Keratinocyte (primary cell): Measurements from ENCODE around the gene VCAN. TPM values are rescaled to one million over a fixed set of nuclear protein-coding genes. Genes with fewer than 3 reads are reported as not detected.

Experiments
- DNase-seq: peaks from one replicate; pipeline ENCODE4 v3.0.0-alpha.2; 2011; ENCODE audit warnings: low read depth, missing footprints, low spot score
- FAIRE-seq: peaks from 2 replicates; lab custom pipeline; 2011; peaks lifted over from hg19 to GRCh38; lab: Jason Lieb, UNC
- H2AFZ ChIP-seq: 2 replicates; pipeline ENCODE4 v1.6.0; 2012; ENCODE audit warnings: low read length, control low read depth, inconsistent platforms; ENCODE audit not compliant: control insufficient read depth
- H3K27ac ChIP-seq: 2 replicates; pipeline ENCODE4 v1.5.1; 2011; ENCODE audit warnings: low read length; ENCODE audit not compliant: control insufficient read depth, insufficient read depth
- H3K27me3 ChIP-seq: 3 replicates; pipeline ENCODE4 v1.6.0; 2011; ENCODE audit warnings: low read length; ENCODE audit not compliant: control insufficient read depth, insufficient read depth; ENCODE audit errors: extremely low read depth
- H3K36me3 ChIP-seq, 2 experiments: 2 replicates in 1 of 2; 3 replicates in 1 of 2; pipeline ENCODE4 v1.5.1; 2011; ENCODE audit warnings: low read length in 2 of 2, mild to moderate bottlenecking in 1 of 2; ENCODE audit not compliant: control insufficient read depth in 2 of 2, insufficient read depth in 2 of 2; ENCODE audit errors: extremely low read depth in 1 of 2
- H3K4me1 ChIP-seq: 3 replicates; pipeline ENCODE4 v1.5.1; 2011; ENCODE audit warnings: low read length; ENCODE audit not compliant: control insufficient read depth, insufficient read depth; ENCODE audit errors: extremely low read depth
- H3K4me2 ChIP-seq: 3 replicates; pipeline ENCODE4 v1.6.0; 2011; ENCODE audit warnings: low read depth, low read length; ENCODE audit not compliant: control insufficient read depth, insufficient read depth; ENCODE audit errors: extremely low read depth
- H3K4me3 ChIP-seq, 3 experiments: fragments of 200-600 bp in 1 of 3; sonication (generic) in 1 of 3; 2 replicates in 2 of 3; 3 replicates in 1 of 3; pipeline ENCODE4 v1.5.1; 2011 to 2016; ENCODE audit warnings: low read length in 3 of 3, mild to moderate bottlenecking in 3 of 3, control low read depth in 2 of 3, inconsistent platforms in 1 of 3, low read depth in 1 of 3, mixed read lengths in 1 of 3, mixed run types in 1 of 3, moderate library complexity in 1 of 3; ENCODE audit not compliant: control insufficient read depth in 2 of 3, insufficient read depth in 2 of 3; ENCODE audit errors: extremely low read depth in 1 of 3
- H3K79me2 ChIP-seq: 2 replicates; pipeline ENCODE4 v1.6.0; 2012; ENCODE audit warnings: low read length; ENCODE audit not compliant: control insufficient read depth, insufficient read depth
- H3K9ac ChIP-seq: 3 replicates; pipeline ENCODE4 v1.6.0; 2011; ENCODE audit warnings: low read length; ENCODE audit not compliant: control insufficient read depth, insufficient read depth; ENCODE audit errors: extremely low read depth
- H3K9me1 ChIP-seq: 3 replicates; pipeline ENCODE4 v1.6.0; 2011; ENCODE audit warnings: low read length; ENCODE audit not compliant: control insufficient read depth, insufficient read depth; ENCODE audit errors: extremely low read depth
- H3K9me3 ChIP-seq: 2 replicates; pipeline ENCODE4 v1.5.1; 2012; ENCODE audit warnings: low read depth, low read length; ENCODE audit not compliant: control insufficient read depth
- H4K20me1 ChIP-seq: 3 replicates; pipeline ENCODE4 v1.6.0; 2011; ENCODE audit warnings: low read length; ENCODE audit not compliant: control insufficient read depth, insufficient read depth; ENCODE audit errors: extremely low read depth
- EZH2 ChIP-seq: IDR thresholded peaks from one replicate; pipeline ENCODE4 v1.6.1; 2012; ENCODE audit warnings: inconsistent platforms, mild to moderate bottlenecking, low read length, moderate library complexity
- dilution Hi-C: fragments of 300-500 bp; cut with MboI; formaldehyde crosslinking; loops from one replicate; pipeline ENCODE4 v1.7.0; 2020; ENCODE audit warnings: low sequenced_read_pairs; ENCODE audit not compliant: extremely low pct_ligation_motif_present
- polyA plus RNA-seq, 5 experiments: library from polyadenylated mRNA; depleted of rRNA in 3 of 5; stranded (reverse) in 3 of 5; stranded (forward) in 1 of 5; unstranded in 1 of 5; fragments of >200 nt; gene quantifications; 1 replicate in 1 of 5; 2 replicates in 3 of 5; 3 replicates in 1 of 5; pipeline versions ENCODE4 v1.2.1 to v1.2.3, GENCODE V29; 2011 to 2012; ENCODE audit warnings: missing spikeins in 2 of 5, low read depth in 1 of 5, low replicate concordance in 1 of 5
- TF ChIP-seq, protein P1 (sequence below), 3 experiments: IDR thresholded peaks in 1 of 3; conservative IDR thresholded peaks in 1 of 3; optimal IDR thresholded peaks in 1 of 3; 2 replicates in 2 of 3; 3 replicates in 1 of 3; pipeline versions ENCODE3 to v1.5.1; 2011; ENCODE audit warnings: low read length in 3 of 3, mild to moderate bottlenecking in 3 of 3, moderate library complexity in 2 of 3, control low read depth in 1 of 3, inconsistent platforms in 1 of 3; ENCODE audit not compliant: insufficient read depth in 2 of 3; ENCODE audit errors: extremely low read depth in 1 of 3

VCAN gene
- polyA plus RNA-seq, 1 donor (not counting 4 experiments of a cell fraction or from before 2014, with no cell fraction given), result 1.9 TPM

DNA sequence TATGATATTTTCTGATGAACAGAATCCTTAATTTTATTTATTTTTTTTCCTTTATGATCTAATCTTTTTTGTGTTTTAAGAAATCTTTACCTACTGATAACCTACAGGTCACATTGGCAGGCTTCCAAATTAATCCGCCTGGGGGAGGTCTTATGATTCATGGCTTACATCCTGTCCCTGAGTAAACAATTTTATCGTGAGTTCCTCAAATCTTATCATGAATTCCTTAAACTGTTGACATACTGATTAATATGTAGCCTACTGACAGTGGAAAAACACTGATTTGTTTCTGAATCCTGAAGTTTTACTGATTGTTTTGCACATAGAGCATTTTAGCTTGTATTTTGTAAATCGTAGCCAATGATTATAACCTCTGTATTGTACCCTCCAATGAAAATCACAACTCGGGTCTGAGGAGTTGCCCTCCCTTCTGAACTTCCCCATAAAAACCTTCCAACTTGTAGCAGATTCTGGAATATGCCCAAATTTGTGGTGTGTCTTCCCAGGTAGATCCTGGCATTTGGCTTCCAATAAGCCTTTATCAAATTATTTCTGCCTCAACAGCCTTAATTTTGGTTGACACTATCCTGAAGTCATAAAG, 105.6 kb downstream of the VCAN start:
- Histone ChIP-seq H4K20me1 (no peaks in the 10 kb centered on the region), H3K9me3 (no peaks in the 10 kb centered on the region), H3K4me3 (no peak overlapping the region), H3K9me1 (no peaks in the 10 kb centered on the region), H3K79me2 (no peaks in the 10 kb centered on the region), H3K27me3 (no peaks in the 10 kb centered on the region), H3K4me1 (peaks cover 8% of the 10 kb centered on the region), H2AFZ (no peak overlapping the region), H3K36me3 (no peaks in the 10 kb centered on the region), H3K9ac (no peak overlapping the region), H3K4me2 (no peak overlapping the region), H3K27ac (no peak overlapping the region)
- TF ChIP-seq EZH2, result no peak
- TF ChIP-seq, protein P1, sequence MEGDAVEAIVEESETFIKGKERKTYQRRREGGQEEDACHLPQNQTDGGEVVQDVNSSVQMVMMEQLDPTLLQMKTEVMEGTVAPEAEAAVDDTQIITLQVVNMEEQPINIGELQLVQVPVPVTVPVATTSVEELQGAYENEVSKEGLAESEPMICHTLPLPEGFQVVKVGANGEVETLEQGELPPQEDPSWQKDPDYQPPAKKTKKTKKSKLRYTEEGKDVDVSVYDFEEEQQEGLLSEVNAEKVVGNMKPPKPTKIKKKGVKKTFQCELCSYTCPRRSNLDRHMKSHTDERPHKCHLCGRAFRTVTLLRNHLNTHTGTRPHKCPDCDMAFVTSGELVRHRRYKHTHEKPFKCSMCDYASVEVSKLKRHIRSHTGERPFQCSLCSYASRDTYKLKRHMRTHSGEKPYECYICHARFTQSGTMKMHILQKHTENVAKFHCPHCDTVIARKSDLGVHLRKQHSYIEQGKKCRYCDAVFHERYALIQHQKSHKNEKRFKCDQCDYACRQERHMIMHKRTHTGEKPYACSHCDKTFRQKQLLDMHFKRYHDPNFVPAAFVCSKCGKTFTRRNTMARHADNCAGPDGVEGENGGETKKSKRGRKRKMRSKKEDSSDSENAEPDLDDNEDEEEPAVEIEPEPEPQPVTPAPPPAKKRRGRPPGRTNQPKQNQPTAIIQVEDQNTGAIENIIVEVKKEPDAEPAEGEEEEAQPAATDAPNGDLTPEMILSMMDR (optimal IDR thresholded peaks at IDR 0.05 in 1 of 3, IDR thresholded peaks at IDR 0.05 in 1 of 3, conservative IDR thresholded peaks at IDR 0.05 in 1 of 3; ENCODE audit: extremely low read depth in 1 of 3, insufficient read depth in 2 of 3, low read length in 3 of 3), result no peak
- FAIRE-seq (peak; percentile 9), DNase-seq (no peak)
- dilution Hi-C loops, result no loop called here

DNA sequence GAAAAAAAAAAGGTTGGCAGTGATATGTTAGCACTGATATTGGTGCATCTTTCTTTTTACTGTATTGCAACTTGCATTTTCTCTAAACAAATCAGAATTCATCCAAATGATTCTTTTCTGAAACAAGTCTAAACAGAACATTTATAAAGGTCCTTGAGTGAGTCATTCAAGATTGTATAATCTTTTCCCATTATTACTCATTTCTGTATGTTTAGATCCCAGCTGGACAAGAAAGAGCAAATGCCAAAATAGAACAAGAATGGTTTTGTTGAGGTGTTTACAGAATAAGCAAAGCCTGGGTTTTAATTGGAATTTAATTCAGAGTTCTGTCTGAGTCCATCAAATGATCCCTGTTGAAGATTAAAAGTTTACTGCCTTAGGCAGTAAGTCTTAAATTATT, 112.3 kb downstream of the VCAN start:
- H3K4me1 ChIP-seq, result peaks cover 10% of the 10 kb centered on the region
- no peak for FAIRE-seq
- no peaks in the 10 kb centered on the region for H3K36me3 ChIP-seq
- H3K79me2 ChIP-seq, result no peaks in the 10 kb centered on the region
- no peak overlapping the region for H2AFZ ChIP-seq
- no peak for TF ChIP-seq EZH2
- TF ChIP-seq, protein P1 (optimal IDR thresholded peaks at IDR 0.05 in 1 of 3, IDR thresholded peaks at IDR 0.05 in 1 of 3, conservative IDR thresholded peaks at IDR 0.05 in 1 of 3; ENCODE audit: extremely low read depth in 1 of 3, insufficient read depth in 2 of 3, low read length in 3 of 3), result no peak
- dilution Hi-C loops, result no loop called here
- H3K4me3 ChIP-seq, result no peak overlapping the region
- no peaks in the 10 kb centered on the region for H3K27me3 ChIP-seq
- no peak overlapping the region for H3K27ac ChIP-seq
- no peak overlapping the region for H3K4me2 ChIP-seq
- no peak for DNase-seq
- no peaks in the 10 kb centered on the region for H3K9me1 ChIP-seq
- H3K9ac ChIP-seq, result no peak overlapping the region
- H4K20me1 ChIP-seq, result no peaks in the 10 kb centered on the region
- H3K9me3 ChIP-seq, result no peaks in the 10 kb centered on the region
